K562 (cell line): ENCODE results near the gene ACTR3C. TPM values are rescaled to one million over a fixed set of nuclear protein-coding genes. Genes with fewer than 3 reads are reported as not detected.

Experiments used
- DPF2 ChIP-seq: fragments of 450-650 bp; IDR thresholded peaks from 2 replicates; pipeline ENCODE4 v1.6.1; 2016
- EHMT2 ChIP-seq: fragments of 450-650 bp; IDR thresholded peaks from 2 replicates; pipeline ENCODE4 v1.6.1; 2018; ENCODE audit warnings: antibody characterized with exemption
- FOXJ3 ChIP-seq: sonication (generic); formaldehyde crosslinking; IDR thresholded peaks from 2 replicates; pipeline ENCODE4 v1.4.0; 2020; ENCODE audit warnings: mild to moderate bottlenecking, missing genetic modification reagents
- FOXK2 ChIP-seq, 2 experiments: fragments of 450-650 bp; IDR thresholded peaks in 1 of 2; conservative IDR thresholded peaks in 1 of 2; 2 replicates each; pipeline ENCODE4 v1.6.1; 2016; ENCODE audit warnings: low read depth in 2 of 2, mild to moderate bottlenecking in 1 of 2
- NCOR1 ChIP-seq: fragments of 450-650 bp; IDR thresholded peaks from 2 replicates; pipeline ENCODE4 v1.6.1; 2016; ENCODE audit warnings: mild to moderate bottlenecking, moderate library complexity
- NFE2 ChIP-seq: IDR thresholded peaks from 2 replicates; pipeline ENCODE4 v1.6.1; 2014; ENCODE audit warnings: antibody characterized with exemption, low read depth
- PREB ChIP-seq: sonication (generic); formaldehyde crosslinking; IDR thresholded peaks from 2 replicates; pipeline ENCODE4 v1.8.1; 2023; ENCODE audit warnings: mild to moderate bottlenecking, missing genetic modification reagents
- RAD21 ChIP-seq, 2 experiments: fragments of 250-450 bp in 1 of 2; fragments of 450-650 bp in 1 of 2; sonication (Bioruptor Pico) in 1 of 2; formaldehyde crosslinking in 1 of 2; IDR thresholded peaks in 1 of 2; conservative IDR thresholded peaks in 1 of 2; 2 replicates each; pipeline versions ENCODE4 v1.4.0 to v1.8.0; 2020 to 2022; ENCODE audit warnings: mild to moderate bottlenecking in 2 of 2, moderate library complexity in 1 of 2
- TAF15 ChIP-seq: fragments of 200-400 bp; formaldehyde crosslinking; IDR thresholded peaks from 2 replicates; pipeline ENCODE4 v1.6.1; 2017; ENCODE audit warnings: mild to moderate bottlenecking, low read depth, low read length, moderate library complexity
- TSC22D4 ChIP-seq: fragments of 450-650 bp; IDR thresholded peaks from 2 replicates; pipeline ENCODE4 v1.6.1; 2016; ENCODE audit warnings: missing genetic modification characterization, missing biosample characterization, control low read depth
- ZFP30 ChIP-seq: fragments of 250-450 bp; sonication (Bioruptor Pico); IDR thresholded peaks from 2 replicates; pipeline ENCODE4 v1.8.0; 2022; ENCODE audit warnings: moderate library complexity, mild to moderate bottlenecking, inconsistent platforms, borderline replicate concordance
- ZHX1 ChIP-seq: fragments of 150-350 bp; conservative IDR thresholded peaks from 2 replicates; pipeline ENCODE4 v1.6.1; 2014; ENCODE audit warnings: low read length
- polyA plus RNA-seq, 8 experiments: library from polyadenylated mRNA; depleted of rRNA in 4 of 8; stranded (reverse) in 5 of 8; unstranded in 3 of 8; fragments of >200 nt; fragmentation: Nextera tagmentation in 2 of 8; fragmentation: Illumina TruSeq in 1 of 8; extraction: Ambion mirVana in 2 of 8; extraction: Trizol in 1 of 8; gene quantifications; 2 replicates each; pipeline versions ENCODE4 v1.2.1 to v1.2.3, GENCODE V29; 2011 to 2014; ENCODE audit warnings: inconsistent platforms in 1 of 8, missing spikeins in 1 of 8
- total RNA-seq, 7 experiments: library from RNA; depleted of rRNA in 6 of 7; stranded (reverse); fragments of >200 nt in 6 of 7; fragmentation: Illumina TruSeq in 2 of 7; extraction: Trizol in 2 of 7; gene quantifications; 2 replicates each; pipeline versions ENCODE4 v1.2.1 to v1.2.3, GENCODE V29; 2011 to 2021; ENCODE audit warnings: low replicate concordance in 1 of 7
- TF ChIP-seq, protein P1 (sequence below): sonication (generic); formaldehyde crosslinking; IDR thresholded peaks from 2 replicates; pipeline ENCODE4 v1.8.1; 2023; ENCODE audit warnings: mild to moderate bottlenecking, missing genetic modification reagents

Gene ACTR3C
- total and polyA plus RNA-seq, 9 of the 15 experiments (the other 6 are each of a cell fraction or from before 2014, with no cell fraction given), result 9.0 to 35.4 (median 13.3) TPM

DNA sequence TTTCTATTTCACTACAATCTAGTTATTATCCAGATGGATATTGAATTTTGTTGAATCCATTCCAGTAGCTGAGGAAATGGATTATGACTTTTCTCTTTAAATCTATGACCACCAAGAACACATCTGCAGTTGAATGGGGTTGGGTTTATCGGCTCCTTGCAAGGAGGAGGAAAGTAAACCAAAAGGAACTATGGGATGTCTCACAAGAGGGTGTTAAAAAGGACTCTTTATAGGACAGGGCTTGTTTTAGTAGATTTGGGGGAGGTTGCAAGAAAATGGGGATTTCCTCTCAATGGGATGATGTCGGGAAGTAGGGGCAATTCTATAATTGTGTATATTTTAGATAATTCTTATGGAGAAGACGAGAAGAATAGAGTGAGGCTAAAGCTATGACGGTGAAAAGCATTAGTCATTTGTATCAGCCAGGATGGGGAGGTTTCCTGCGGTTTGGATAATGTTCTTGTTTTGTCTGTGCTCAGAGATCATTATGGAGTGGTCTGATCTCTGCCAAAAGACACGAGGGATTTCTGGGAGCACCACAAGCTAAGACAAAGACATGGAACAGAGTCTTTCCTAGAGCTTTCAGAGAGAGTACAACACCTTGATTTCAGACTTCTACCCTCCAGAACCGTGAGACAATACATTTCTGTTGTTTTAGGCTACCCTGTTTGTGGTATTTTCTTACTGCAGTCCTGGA, 5.4 kb downstream of the ACTR3C start (continued):
- no peak for TF ChIP-seq ZHX1
- TF ChIP-seq DPF2, result peak; percentile 96
- TF ChIP-seq EHMT2, result peak; percentile 57; the same call in 1 of the 2 replicates
- TF ChIP-seq, protein P1, sequence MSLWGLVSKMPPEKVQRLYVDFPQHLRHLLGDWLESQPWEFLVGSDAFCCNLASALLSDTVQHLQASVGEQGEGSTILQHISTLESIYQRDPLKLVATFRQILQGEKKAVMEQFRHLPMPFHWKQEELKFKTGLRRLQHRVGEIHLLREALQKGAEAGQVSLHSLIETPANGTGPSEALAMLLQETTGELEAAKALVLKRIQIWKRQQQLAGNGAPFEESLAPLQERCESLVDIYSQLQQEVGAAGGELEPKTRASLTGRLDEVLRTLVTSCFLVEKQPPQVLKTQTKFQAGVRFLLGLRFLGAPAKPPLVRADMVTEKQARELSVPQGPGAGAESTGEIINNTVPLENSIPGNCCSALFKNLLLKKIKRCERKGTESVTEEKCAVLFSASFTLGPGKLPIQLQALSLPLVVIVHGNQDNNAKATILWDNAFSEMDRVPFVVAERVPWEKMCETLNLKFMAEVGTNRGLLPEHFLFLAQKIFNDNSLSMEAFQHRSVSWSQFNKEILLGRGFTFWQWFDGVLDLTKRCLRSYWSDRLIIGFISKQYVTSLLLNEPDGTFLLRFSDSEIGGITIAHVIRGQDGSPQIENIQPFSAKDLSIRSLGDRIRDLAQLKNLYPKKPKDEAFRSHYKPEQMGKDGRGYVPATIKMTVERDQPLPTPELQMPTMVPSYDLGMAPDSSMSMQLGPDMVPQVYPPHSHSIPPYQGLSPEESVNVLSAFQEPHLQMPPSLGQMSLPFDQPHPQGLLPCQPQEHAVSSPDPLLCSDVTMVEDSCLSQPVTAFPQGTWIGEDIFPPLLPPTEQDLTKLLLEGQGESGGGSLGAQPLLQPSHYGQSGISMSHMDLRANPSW (CRISPR knock-in tag), result no peak
- peak; percentile 74 for TF ChIP-seq NFE2
- TF ChIP-seq PREB (CRISPR knock-in tag), result no peak
- 0 out of 4 replicates have a peak, but pooled peaks have one; percentile 39 to 55 for TF ChIP-seq FOXK2 (conservative IDR thresholded peaks at IDR 0.05 in 1 of 2, IDR thresholded peaks at IDR 0.05 in 1 of 2; ENCODE audit: low read depth in 2 of 2)
- peak; percentile 95 for TF ChIP-seq NCOR1
- TF ChIP-seq TAF15, result no peak
- no peak for TF ChIP-seq ZFP30 (CRISPR knock-in tag)
- TF ChIP-seq RAD21 (CRISPR knock-in tag; conservative IDR thresholded peaks at IDR 0.05 in 1 of 2, IDR thresholded peaks at IDR 0.05 in 1 of 2), result peak; percentile 11; a peak in 2 of 4 replicates
- TF ChIP-seq FOXJ3 (CRISPR knock-in tag), result no peak
- no peak for TF ChIP-seq TSC22D4 (tag)
